Measurements from ENCODE around the gene USP48.
A peak's percentile ranks its signal among the peaks of the same experiment; 100 is the strongest.
"Not testable (repeated sequence)": the region's sequence is repeated elsewhere in the genome, so short reads cannot be mapped to it uniquely, and the experiment has no call there.

USP48 gene

DNA sequence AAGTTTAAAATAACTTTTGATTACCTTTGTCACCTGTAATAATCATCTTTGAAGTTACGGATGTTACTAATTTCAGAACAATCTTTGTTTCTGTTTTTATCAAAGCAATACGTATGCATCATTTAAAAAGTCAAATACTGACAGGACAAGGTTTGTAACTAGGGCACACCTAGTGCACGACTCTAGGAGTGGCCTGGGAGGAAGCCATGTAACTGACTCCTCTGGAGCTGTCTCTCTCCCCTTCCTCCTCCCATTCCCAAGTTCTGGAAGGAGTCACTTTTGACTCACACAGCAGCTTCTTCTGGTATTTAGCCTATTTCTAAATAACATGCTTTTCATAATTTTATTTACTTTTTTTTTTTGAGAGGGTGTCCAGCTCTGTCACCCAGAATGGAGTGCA is 102.0 kb downstream of the USP48 start:
- H3K36me3 ChIP-seq (ENCODE audit: insufficient read depth, low read depth, low read length): peaks cover 59% of the 10 kb centered on the region
- no peaks in the 10 kb centered on the region for H3K4me1 ChIP-seq (ENCODE audit: insufficient read depth, low read length)
- no peak overlapping the region for H3K4me3 ChIP-seq (ENCODE audit: low read length)
- no peaks in the 10 kb centered on the region for H3K9me3 ChIP-seq (ENCODE audit: insufficient read depth, low read depth, low read length)
- no peak overlapping the region for H3K9ac ChIP-seq (ENCODE audit: low read depth, low read length)
- H3K27me3 ChIP-seq (ENCODE audit: insufficient read depth, low read length): no peaks in the 10 kb centered on the region
- H3K27ac ChIP-seq (ENCODE audit: low read length): no peak overlapping the region

GRCh38 chr1:21680381-21680780 is 102.6 kb downstream of the USP48 start:
- no peaks in the 10 kb centered on the region for H3K4me1 ChIP-seq (ENCODE audit: insufficient read depth, low read length)
- H3K36me3 ChIP-seq (ENCODE audit: insufficient read depth, low read depth, low read length): peaks cover 54% of the 10 kb centered on the region
- H3K4me3 ChIP-seq (ENCODE audit: low read length): no peak overlapping the region

DNA sequence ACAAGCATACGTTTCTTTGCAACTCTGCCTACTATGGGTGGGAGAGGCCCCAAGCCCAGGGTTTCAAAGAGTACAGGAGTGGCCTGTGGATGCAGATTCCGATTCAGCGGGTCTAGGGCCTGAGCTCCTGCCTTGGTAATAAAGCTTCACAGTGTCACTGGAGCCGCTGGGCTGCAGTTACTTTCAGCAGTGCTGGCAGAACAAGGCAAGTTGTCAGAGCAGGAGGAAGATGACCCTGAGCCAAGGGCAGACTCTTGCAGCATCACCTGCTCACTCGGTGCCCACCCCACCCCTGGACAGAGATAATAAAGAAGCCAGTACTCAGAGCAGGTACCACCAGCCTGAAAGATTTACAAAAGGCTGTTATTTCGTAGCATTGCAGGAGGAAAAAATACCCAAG is 105.8 kb downstream of the USP48 start:
- Histone ChIP-seq H3K36me3 (ENCODE audit: insufficient read depth, low read depth, low read length) (peaks cover 33% of the 10 kb centered on the region), H3K9me3 (ENCODE audit: insufficient read depth, low read depth, low read length) (no peaks in the 10 kb centered on the region), H3K4me1 (ENCODE audit: insufficient read depth, low read length) (no peaks in the 10 kb centered on the region), H3K27me3 (ENCODE audit: insufficient read depth, low read length) (no peaks in the 10 kb centered on the region), H3K27ac (ENCODE audit: low read length) (no peak overlapping the region), H3K9ac (ENCODE audit: low read depth, low read length) (no peak overlapping the region), H3K4me3 (ENCODE audit: low read length) (no peak overlapping the region)

More at GRCh38 chr1:21680381-21680780, 102.6 kb downstream of the USP48 start:
- H3K27me3 ChIP-seq (ENCODE audit: insufficient read depth, low read length): no peaks in the 10 kb centered on the region
- no peaks in the 10 kb centered on the region for H3K9me3 ChIP-seq (ENCODE audit: insufficient read depth, low read depth, low read length)
- H3K27ac ChIP-seq (ENCODE audit: low read length): no peak overlapping the region
- H3K9ac ChIP-seq (ENCODE audit: low read depth, low read length): no peak overlapping the region

- Histone ChIP-seq H3K4me1 (ENCODE audit: insufficient read depth, low read length) (0 out of 2 replicates have a peak, but pooled peaks cover 4% of the 10 kb centered on the region), H3K27me3 (ENCODE audit: insufficient read depth, low read length) (peaks cover 11% of the 10 kb centered on the region), H3K36me3 (ENCODE audit: insufficient read depth, low read depth, low read length) (peaks cover 16% of the 10 kb centered on the region; the same call in 1 of the 2 replicates), H3K9ac (ENCODE audit: low read depth, low read length) (no peak overlapping the region), H3K4me3 (ENCODE audit: low read length) (no peak overlapping the region), H3K27ac (ENCODE audit: low read length) (no peak overlapping the region), H3K9me3 (ENCODE audit: insufficient read depth, low read depth, low read length) (no peaks in the 10 kb centered on the region)
Measured at GRCh38 chr1:21674957-21675356, 108.0 kb downstream of the USP48 start.

DNA sequence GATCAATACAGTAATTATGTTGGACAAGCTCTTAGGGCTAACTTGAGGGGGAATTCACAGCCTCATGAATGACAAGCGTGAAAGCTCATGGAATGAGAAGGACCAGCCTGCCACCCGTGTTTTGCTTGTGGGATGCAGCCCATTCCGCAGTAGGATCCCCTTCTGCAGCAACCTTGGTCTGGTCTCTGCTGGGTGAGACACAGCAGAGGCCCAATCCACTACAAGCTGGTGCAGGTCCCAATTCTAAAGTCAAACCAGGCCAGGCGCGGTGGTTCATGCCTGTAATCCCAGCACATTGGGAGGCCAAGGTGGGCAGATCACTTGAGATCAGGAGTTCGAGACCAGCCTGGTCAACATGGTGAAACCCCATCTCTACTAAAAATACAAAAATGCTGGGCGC is 109.1 kb downstream of the USP48 start:
- H3K4me1 ChIP-seq (ENCODE audit: insufficient read depth, low read length); H3K4me3 ChIP-seq (ENCODE audit: low read length); H3K9me3 ChIP-seq (ENCODE audit: insufficient read depth, low read depth, low read length); H3K27ac ChIP-seq (ENCODE audit: low read length); H3K9ac ChIP-seq (ENCODE audit: low read depth, low read length): not testable (repeated sequence)
- Histone ChIP-seq H3K36me3 (ENCODE audit: insufficient read depth, low read depth, low read length) (peaks cover 10% of the 10 kb centered on the region; the same call in 1 of the 2 replicates), H3K27me3 (ENCODE audit: insufficient read depth, low read length) (peaks cover 20% of the 10 kb centered on the region)

GRCh38 chr1:21673277-21673780 is 109.6 kb downstream of the USP48 start:
- Histone ChIP-seq H3K27ac (ENCODE audit: low read length) (no peak overlapping the region), H3K9me3 (ENCODE audit: insufficient read depth, low read depth, low read length) (no peaks in the 10 kb centered on the region), H3K4me1 (ENCODE audit: insufficient read depth, low read length) (0 out of 2 replicates have a peak, but pooled peaks cover 4% of the 10 kb centered on the region), H3K36me3 (ENCODE audit: insufficient read depth, low read depth, low read length) (peaks cover 5% of the 10 kb centered on the region; the same call in 1 of the 2 replicates), H3K27me3 (ENCODE audit: insufficient read depth, low read length) (peaks cover 25% of the 10 kb centered on the region), H3K9ac (ENCODE audit: low read depth, low read length) (no peak overlapping the region), H3K4me3 (ENCODE audit: low read length) (no peak overlapping the region)

DNA sequence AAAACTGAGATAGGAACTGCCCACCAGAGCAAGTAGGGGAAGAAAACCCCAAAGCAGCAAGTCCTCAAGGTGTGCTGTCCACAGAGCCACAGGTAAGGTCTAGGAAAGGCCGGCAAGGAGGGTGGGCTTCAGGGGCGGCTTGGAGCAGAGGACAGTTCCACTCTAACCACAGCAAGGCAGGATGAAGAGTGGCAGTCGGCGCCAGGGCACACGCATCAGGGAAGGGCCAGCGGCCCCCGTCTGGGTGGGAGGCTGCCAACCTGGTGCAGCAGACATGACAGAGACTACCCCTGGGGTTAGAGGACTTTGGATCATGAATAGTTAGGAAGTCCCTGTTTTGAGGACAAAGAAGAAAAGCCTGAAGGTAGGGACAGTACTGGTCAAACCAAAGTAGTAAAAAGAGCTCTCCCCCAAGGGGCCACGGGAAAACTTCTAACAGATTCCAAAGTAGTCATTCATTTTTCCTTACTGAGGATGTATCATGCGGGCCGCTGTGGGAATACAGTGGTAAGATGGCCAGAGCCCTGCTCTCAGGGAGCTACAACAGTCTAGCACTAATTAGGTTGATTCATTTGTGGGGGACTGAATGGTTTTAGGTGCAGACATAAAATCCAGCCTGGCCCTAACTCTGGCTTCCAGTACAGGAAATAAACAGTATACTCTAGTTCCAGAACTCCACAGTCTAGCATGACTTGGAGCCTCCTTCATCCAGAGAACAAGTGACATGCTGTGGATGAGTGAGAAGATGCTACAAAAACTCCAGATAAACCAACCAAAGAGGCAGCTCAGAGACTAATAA is 110.3 kb downstream of the USP48 start:
- H3K4me1 ChIP-seq (ENCODE audit: insufficient read depth, low read length): 0 out of 2 replicates have a peak, but pooled peaks cover 4% of the 10 kb centered on the region
- H3K27ac ChIP-seq (ENCODE audit: low read length): no peak overlapping the region
- H3K4me3 ChIP-seq (ENCODE audit: low read length): no peak overlapping the region
- 0 out of 2 replicates have a peak, but pooled peaks cover 4% of the 10 kb centered on the region for H3K36me3 ChIP-seq (ENCODE audit: insufficient read depth, low read depth, low read length)
- no peak overlapping the region for H3K9ac ChIP-seq (ENCODE audit: low read depth, low read length)
- peaks cover 32% of the 10 kb centered on the region for H3K27me3 ChIP-seq (ENCODE audit: insufficient read depth, low read length)
- H3K9me3 ChIP-seq (ENCODE audit: insufficient read depth, low read depth, low read length): no peaks in the 10 kb centered on the region

GRCh38 chr1:21671915-21672314 is 111.0 kb downstream of the USP48 start:
- 0 out of 2 replicates have a peak, but pooled peaks cover 4% of the 10 kb centered on the region for H3K4me1 ChIP-seq (ENCODE audit: insufficient read depth, low read length)
- H3K4me3 ChIP-seq (ENCODE audit: low read length): no peak overlapping the region
- no peak overlapping the region for H3K27ac ChIP-seq (ENCODE audit: low read length)
- no peak overlapping the region for H3K9ac ChIP-seq (ENCODE audit: low read depth, low read length)
- no peaks in the 10 kb centered on the region for H3K9me3 ChIP-seq (ENCODE audit: insufficient read depth, low read depth, low read length)
- H3K27me3 ChIP-seq (ENCODE audit: insufficient read depth, low read length): peaks cover 38% of the 10 kb centered on the region
- no peaks in the 10 kb centered on the region for H3K36me3 ChIP-seq (ENCODE audit: insufficient read depth, low read depth, low read length)

DNA sequence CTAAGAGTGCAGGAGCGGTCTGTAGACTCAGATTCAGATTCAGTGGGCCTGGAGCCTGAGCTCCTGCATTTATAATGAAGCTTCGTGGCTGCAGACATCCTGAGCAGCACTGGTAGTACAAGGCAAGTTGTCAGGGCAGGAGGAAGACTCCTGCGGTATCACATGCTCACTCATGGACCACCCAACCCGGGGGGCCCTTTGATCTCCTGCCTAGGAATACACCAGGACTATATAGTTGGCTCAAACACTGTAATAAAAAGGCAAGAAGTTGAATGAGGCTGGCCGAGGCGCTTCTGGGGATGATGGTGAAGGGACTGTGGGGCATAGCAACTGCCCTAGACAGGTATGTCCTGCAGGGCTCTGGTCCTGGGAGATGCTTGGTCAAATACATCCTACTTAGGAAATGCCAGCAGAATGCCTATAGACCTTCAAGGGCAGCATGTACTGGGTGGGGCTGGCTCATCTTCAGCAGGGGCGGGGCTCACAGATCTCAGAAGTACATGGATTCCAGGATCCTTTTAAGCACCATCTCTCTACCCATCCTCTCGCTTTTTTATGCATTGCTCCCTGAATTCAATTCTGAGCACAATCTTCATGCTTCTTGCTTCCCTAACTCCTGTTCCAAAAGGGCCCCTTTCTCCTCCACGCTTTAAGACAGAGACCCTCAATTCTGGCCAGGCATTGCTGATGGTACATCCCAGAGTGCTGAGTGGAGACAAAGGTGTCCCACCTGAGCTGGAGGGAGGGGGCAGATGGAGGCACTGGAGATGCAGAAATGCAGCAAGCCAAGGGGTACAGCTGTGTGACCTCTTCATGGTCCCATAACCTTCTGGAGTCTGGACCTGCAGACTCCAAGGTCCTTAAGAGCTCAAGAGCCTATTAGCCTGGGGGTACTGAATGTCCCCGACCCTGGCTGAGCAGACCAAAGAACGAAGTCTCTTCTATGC is 111.7 kb downstream of the USP48 start:
- peaks cover 42% of the 10 kb centered on the region for H3K27me3 ChIP-seq (ENCODE audit: insufficient read depth, low read length)
- H3K4me1 ChIP-seq (ENCODE audit: insufficient read depth, low read length): 0 out of 2 replicates have a peak, but pooled peaks cover 4% of the 10 kb centered on the region
- H3K4me3 ChIP-seq (ENCODE audit: low read length): no peak overlapping the region
- H3K9ac ChIP-seq (ENCODE audit: low read depth, low read length): no peak overlapping the region
- H3K27ac ChIP-seq (ENCODE audit: low read length): no peak overlapping the region
- no peaks in the 10 kb centered on the region for H3K9me3 ChIP-seq (ENCODE audit: insufficient read depth, low read depth, low read length)
- no peaks in the 10 kb centered on the region for H3K36me3 ChIP-seq (ENCODE audit: insufficient read depth, low read depth, low read length)

DNA sequence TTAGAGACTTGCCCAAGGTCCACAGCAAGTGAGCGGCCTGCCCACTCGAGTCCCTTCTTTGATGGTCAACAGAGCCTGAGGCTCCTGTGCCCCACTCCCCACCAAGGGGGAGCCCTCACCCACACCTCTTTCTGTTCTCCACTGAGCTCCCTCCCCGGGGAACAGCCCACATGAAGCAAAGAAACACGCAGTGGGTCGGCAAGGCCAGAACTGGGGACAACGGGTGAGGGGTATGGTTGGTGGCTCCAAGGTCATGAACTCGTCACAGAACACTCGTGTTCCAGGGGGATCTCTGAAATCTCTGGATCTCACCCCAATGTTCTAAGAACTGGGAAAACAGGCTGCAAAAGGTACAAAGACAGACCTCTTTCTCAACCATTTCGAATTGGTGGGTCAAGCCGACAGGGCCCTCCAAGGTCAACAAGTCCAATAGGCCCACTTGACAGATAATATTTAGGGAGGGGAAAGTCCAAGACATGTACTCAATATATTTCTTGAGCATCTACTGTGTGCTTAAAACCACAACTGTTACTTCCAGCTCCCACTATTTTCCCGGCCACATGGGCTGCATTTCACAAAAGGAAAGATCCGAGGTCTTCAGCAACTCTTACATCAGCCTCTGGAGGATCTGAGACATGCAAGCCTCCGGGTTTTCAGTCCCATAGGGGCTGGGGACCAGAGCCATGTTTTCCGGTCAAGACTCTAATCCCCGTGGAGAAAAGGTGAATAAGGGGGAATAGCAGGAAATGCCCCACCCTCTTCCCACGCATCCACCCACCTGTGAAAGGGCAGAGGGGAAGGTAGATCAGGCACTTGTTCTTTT is 112.7 kb downstream of the USP48 start:
- Histone ChIP-seq H3K4me3 (ENCODE audit: low read length) (peak overlapping the region; percentile 85; the same call in 1 of the 2 replicates), H3K27ac (ENCODE audit: low read length) (no peak overlapping the region), H3K36me3 (ENCODE audit: insufficient read depth, low read depth, low read length) (no peaks in the 10 kb centered on the region), H3K27me3 (ENCODE audit: insufficient read depth, low read length) (peaks cover 42% of the 10 kb centered on the region), H3K9me3 (ENCODE audit: insufficient read depth, low read depth, low read length) (no peaks in the 10 kb centered on the region), H3K9ac (ENCODE audit: low read depth, low read length) (peak overlapping the region; percentile 63; the same call in 1 of the 2 replicates), H3K4me1 (ENCODE audit: insufficient read depth, low read length) (0 out of 2 replicates have a peak, but pooled peaks cover 4% of the 10 kb centered on the region)
